DND-41 (cell line): ENCODE data around the gene VANGL1.

Experiments used
- EZH2 ChIP-seq: IDR thresholded peaks from 3 replicates; pipeline ENCODE4 v1.6.1; 2012; ENCODE audit warnings: borderline replicate concordance, low read depth, mild to moderate bottlenecking, moderate library complexity, low read length, inconsistent platforms; ENCODE audit not compliant: severe bottlenecking
- TF ChIP-seq, protein P1 (sequence below): IDR thresholded peaks from 2 replicates; pipeline ENCODE4 v1.5.1; 2012; ENCODE audit warnings: borderline replicate concordance, low read length, moderate library complexity, mild to moderate bottlenecking; ENCODE audit not compliant: poor library complexity, severe bottlenecking; ENCODE audit errors: extremely low read depth

DNA sequence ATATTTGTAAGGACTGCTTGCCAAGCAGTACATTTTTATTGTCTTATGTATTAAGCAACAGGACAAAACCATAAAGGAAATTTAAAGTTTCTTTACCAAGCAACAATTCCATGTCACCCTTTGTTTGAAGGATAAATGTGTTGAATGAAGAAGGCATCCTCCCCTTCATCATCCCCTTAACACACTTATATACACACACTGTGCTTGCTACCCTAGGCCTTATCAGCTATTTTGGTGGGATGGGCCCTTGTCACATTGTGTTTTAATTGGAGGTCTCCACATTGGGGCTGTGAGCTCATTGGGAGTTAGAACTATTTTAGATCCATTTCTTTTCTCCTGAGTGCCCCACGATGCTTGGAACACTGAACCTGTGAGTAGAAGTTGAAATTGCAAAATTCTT is 1.9 kb downstream of the VANGL1 start:
- TF ChIP-seq, protein P1, sequence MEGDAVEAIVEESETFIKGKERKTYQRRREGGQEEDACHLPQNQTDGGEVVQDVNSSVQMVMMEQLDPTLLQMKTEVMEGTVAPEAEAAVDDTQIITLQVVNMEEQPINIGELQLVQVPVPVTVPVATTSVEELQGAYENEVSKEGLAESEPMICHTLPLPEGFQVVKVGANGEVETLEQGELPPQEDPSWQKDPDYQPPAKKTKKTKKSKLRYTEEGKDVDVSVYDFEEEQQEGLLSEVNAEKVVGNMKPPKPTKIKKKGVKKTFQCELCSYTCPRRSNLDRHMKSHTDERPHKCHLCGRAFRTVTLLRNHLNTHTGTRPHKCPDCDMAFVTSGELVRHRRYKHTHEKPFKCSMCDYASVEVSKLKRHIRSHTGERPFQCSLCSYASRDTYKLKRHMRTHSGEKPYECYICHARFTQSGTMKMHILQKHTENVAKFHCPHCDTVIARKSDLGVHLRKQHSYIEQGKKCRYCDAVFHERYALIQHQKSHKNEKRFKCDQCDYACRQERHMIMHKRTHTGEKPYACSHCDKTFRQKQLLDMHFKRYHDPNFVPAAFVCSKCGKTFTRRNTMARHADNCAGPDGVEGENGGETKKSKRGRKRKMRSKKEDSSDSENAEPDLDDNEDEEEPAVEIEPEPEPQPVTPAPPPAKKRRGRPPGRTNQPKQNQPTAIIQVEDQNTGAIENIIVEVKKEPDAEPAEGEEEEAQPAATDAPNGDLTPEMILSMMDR, result no peak
- no peak for TF ChIP-seq EZH2
